GM12878 (cell line): ENCODE data around the gene NDUFC2. TPM values are rescaled to one million over a fixed set of nuclear protein-coding genes. Genes with fewer than 3 reads are reported as not detected.

ENCODE experiments used
- ATAC-seq: fragments of 200-7000 bp; cut with Tn5 transposase; 3 replicates; pipeline ENCODE4 v1.9.1; 2020; ENCODE audit warnings: mild to moderate bottlenecking, moderate library complexity
- BruUV-seq: library from RNA; stranded (reverse); fragments of 400-500 nt; replicated peaks from 2 replicates; lab custom pipeline; 2021; lab: Mats Ljungman, UMichigan
- CTCF ChIA-PET: fragments of 300-600 bp; sonication (Branson Sonifier 250); formaldehyde crosslinking; extraction: SDS; loops from one replicate; lab custom pipeline; 2021; ENCODE audit warnings: inconsistent platforms; lab: Yijun Ruan, JAX
- POLR2A ChIA-PET: fragments of 350-600 bp; formaldehyde crosslinking; extraction: SDS; loops from one replicate; lab custom pipeline; 2021; ENCODE audit warnings: inconsistent platforms; lab: Charles Lee
- RAD21 ChIA-PET: fragments of 300-600 bp; sonication (Branson Sonifier 250); formaldehyde crosslinking; loops from one replicate; lab custom pipeline; 2023; ENCODE audit warnings: antibody characterized with exemption; ENCODE audit not compliant: unreplicated experiment; lab: Charles Lee
- SMC1A ChIA-PET: fragments of 300-600 bp; sonication (Branson Sonifier 250); formaldehyde crosslinking; loops from one replicate; lab custom pipeline; 2023; ENCODE audit not compliant: unreplicated experiment, uncharacterized antibody; lab: Charles Lee
- DNase-seq: peaks from one replicate; pipeline ENCODE4 v3.0.0-alpha.2; 2011; ENCODE audit warnings: low read depth, low spot score
- FAIRE-seq: peaks from 3 replicates; lab custom pipeline; 2011; peaks lifted over from hg19 to GRCh38; lab: Jason Lieb, UNC
- H2AFZ ChIP-seq: 2 replicates; pipeline ENCODE4 v1.6.0; 2011; ENCODE audit warnings: low read depth, low read length, control low read depth; ENCODE audit not compliant: control insufficient read depth
- H3K27ac ChIP-seq: 2 replicates; pipeline ENCODE4 v1.5.1; 2011; ENCODE audit warnings: control low read depth; ENCODE audit not compliant: control insufficient read depth, insufficient read depth
- H3K27me3 ChIP-seq, 2 experiments: replicated peaks in 1 of 2; 2 replicates each; pipeline versions ENCODE4 v1.6.0 to v1.6.1; 2011; ENCODE audit warnings: low read length in 1 of 2; ENCODE audit not compliant: control insufficient read depth in 2 of 2, insufficient read depth in 2 of 2
- H3K36me3 ChIP-seq, 2 experiments: 2 replicates each; pipeline ENCODE4 v1.5.1; 2011; ENCODE audit warnings: low read length in 1 of 2; ENCODE audit not compliant: control insufficient read depth in 2 of 2, insufficient read depth in 2 of 2
- H3K4me1 ChIP-seq: 2 replicates; pipeline ENCODE4 v1.6.1; 2011; ENCODE audit warnings: mild to moderate bottlenecking, low read length, moderate library complexity, mixed read lengths; ENCODE audit not compliant: control insufficient read depth, insufficient read depth
- H3K4me2 ChIP-seq: 2 replicates; pipeline ENCODE4 v1.6.0; 2011; ENCODE audit warnings: control low read depth; ENCODE audit not compliant: control insufficient read depth, insufficient read depth
- H3K4me3 ChIP-seq: fragments of 200-600 bp; sonication (generic); 2 replicates; pipeline ENCODE4 v1.5.1; 2016
- H3K79me2 ChIP-seq: 2 replicates; pipeline ENCODE4 v1.6.0; 2011; ENCODE audit warnings: low read length; ENCODE audit not compliant: control insufficient read depth, insufficient read depth
- H3K9ac ChIP-seq: 2 replicates; pipeline ENCODE4 v1.8.0; 2011; ENCODE audit warnings: low read length, control low read depth, mixed read lengths; ENCODE audit not compliant: control insufficient read depth, insufficient read depth
- H3K9me3 ChIP-seq: replicated peaks from 3 replicates; pipeline ENCODE4 v1.5.1; 2011; ENCODE audit warnings: mild to moderate bottlenecking, low read length; ENCODE audit not compliant: control insufficient read depth, insufficient read depth
- H4K20me1 ChIP-seq: 2 replicates; pipeline ENCODE4 v1.6.0; 2011; ENCODE audit not compliant: control insufficient read depth, insufficient read depth
- BCL11A ChIP-seq: IDR thresholded peaks from 2 replicates; pipeline ENCODE4 v1.6.1; 2011; ENCODE audit warnings: low read depth, low read length
- BHLHE40 ChIP-seq, 2 experiments: fragments of 450-650 bp in 1 of 2; IDR thresholded peaks; 2 replicates each; pipeline ENCODE4 v1.6.1; 2011 to 2017; ENCODE audit warnings: low read depth in 2 of 2, borderline replicate concordance in 1 of 2, improper control_type of control experiment in 1 of 2, low read length in 1 of 2, mild to moderate bottlenecking in 1 of 2
- BRCA1 ChIP-seq: IDR thresholded peaks from 2 replicates; pipeline ENCODE4 v1.6.1; 2011; ENCODE audit warnings: low read depth, low read length, improper control_type of control experiment
- CHD2 ChIP-seq: IDR thresholded peaks from 2 replicates; pipeline ENCODE4 v1.6.1; 2011; ENCODE audit warnings: low read depth, low read length, improper control_type of control experiment, borderline replicate concordance
- CREM ChIP-seq: IDR thresholded peaks from 2 replicates; pipeline ENCODE4 v1.6.1; 2014; ENCODE audit warnings: antibody characterized with exemption, low read depth
- EGR1 ChIP-seq, 2 experiments: IDR thresholded peaks; 1 replicate in 1 of 2; 2 replicates in 1 of 2; pipeline ENCODE4 v1.6.1; 2011 to 2012; ENCODE audit warnings: low read depth in 2 of 2, low read length in 2 of 2, borderline replicate concordance in 1 of 2, mild to moderate bottlenecking in 1 of 2, moderate library complexity in 1 of 2
- EP300 ChIP-seq, 2 experiments: fragments of 150-350 bp in 1 of 2; IDR thresholded peaks; 2 replicates each; pipeline ENCODE4 v1.6.1; 2011 to 2012; ENCODE audit warnings: low read depth in 2 of 2, low read length in 2 of 2, borderline replicate concordance in 1 of 2, improper control_type of control experiment in 1 of 2, inconsistent platforms in 1 of 2; ENCODE audit not compliant: control insufficient read depth in 1 of 2
- LARP7 ChIP-seq: fragments of 450-650 bp; IDR thresholded peaks from 2 replicates; pipeline ENCODE4 v1.6.1; 2017; ENCODE audit warnings: mild to moderate bottlenecking
- NFIC ChIP-seq: IDR thresholded peaks from 2 replicates; pipeline ENCODE4 v1.6.1; 2012; ENCODE audit warnings: low read depth, mild to moderate bottlenecking, inconsistent platforms, low read length, moderate library complexity
- PAX5 ChIP-seq: IDR thresholded peaks from 2 replicates; pipeline ENCODE4 v1.6.1; 2011; ENCODE audit warnings: low read depth, low read length, borderline replicate concordance
- RBBP5 ChIP-seq: fragments of 200-600 bp; sonication (generic); conservative IDR thresholded peaks from 2 replicates; pipeline ENCODE4 v1.6.1; 2016
- SUPT20H ChIP-seq: IDR thresholded peaks from 2 replicates; pipeline ENCODE4 v1.6.1; 2011; ENCODE audit warnings: low read depth, mild to moderate bottlenecking, low read length, moderate library complexity, borderline replicate concordance; ENCODE audit not compliant: control insufficient read depth
- WGBS: methylation state at CpG from one replicate; pipeline ENCODE4 v1.1.6; 2016; ENCODE audit warnings: low lambda C conversion rate; ENCODE audit not compliant: insufficient replicate concordance, insufficient coverage; ENCODE audit errors: missing lambda C conversion rate; 5-methylcytosine and 5-hydroxymethylcytosine counted together
- in situ Hi-C: fragments of 300-500 bp; cut with MboI; formaldehyde crosslinking; loops from 9 replicates; pipeline ENCODE4 v1.14.3; 2018; ENCODE audit warnings: mixed read lengths
- intact Hi-C: fragments of 100-400 bp; cut with micrococcal nuclease; formaldehyde crosslinking; loops from one replicate; pipeline ENCODE4 v1.14.2; 2022; ENCODE audit not compliant: unreplicated experiment
- polyA plus RNA-seq, 11 experiments: library from polyadenylated mRNA; depleted of rRNA in 4 of 11; unstranded in 6 of 11; stranded (reverse) in 5 of 11; fragments of >200 nt; fragmentation: Nextera tagmentation in 4 of 11; fragmentation: Illumina TruSeq in 1 of 11; extraction: Ambion mirVana in 4 of 11; extraction: Trizol in 1 of 11; gene quantifications; 1 replicate in 1 of 11; 2 replicates in 10 of 11; pipeline versions ENCODE4 v1.2.1 to v1.2.3, GENCODE V29; 2011 to 2016; ENCODE audit warnings: inconsistent platforms in 2 of 11, missing spikeins in 2 of 11, low read depth in 1 of 11
- total RNA-seq, 4 experiments: library from RNA; depleted of rRNA in 3 of 4; stranded (reverse); fragments of >200 nt in 3 of 4; fragmentation: Illumina TruSeq in 1 of 4; extraction: Trizol in 1 of 4; gene quantifications; 2 replicates each; pipeline versions ENCODE4 v1.2.1 to v1.2.3, GENCODE V29; 2013 to 2021
- TF ChIP-seq, protein P1 (sequence below): IDR thresholded peaks from 2 replicates; pipeline ENCODE4 v1.6.1; 2012; ENCODE audit warnings: low read length, inconsistent platforms
- TF ChIP-seq, protein P2 (sequence below): fragments of 450-650 bp; IDR thresholded peaks from 2 replicates; pipeline ENCODE4 v1.6.1; 2017; ENCODE audit warnings: low read depth, mild to moderate bottlenecking, moderate library complexity
- TF ChIP-seq, protein P3 (sequence below): IDR thresholded peaks from 2 replicates; pipeline ENCODE4 v1.6.1; 2011; ENCODE audit warnings: borderline replicate concordance, low read depth, mild to moderate bottlenecking, moderate library complexity, mixed read lengths, low read length; ENCODE audit not compliant: insufficient read depth; ENCODE audit errors: extremely low read length

Gene NDUFC2
- total and polyA plus RNA-seq, 10 of the 15 experiments (the other 5 are each of a cell fraction or from before 2014, with no cell fraction given): 103 to 529 (median 192) TPM

DNA sequence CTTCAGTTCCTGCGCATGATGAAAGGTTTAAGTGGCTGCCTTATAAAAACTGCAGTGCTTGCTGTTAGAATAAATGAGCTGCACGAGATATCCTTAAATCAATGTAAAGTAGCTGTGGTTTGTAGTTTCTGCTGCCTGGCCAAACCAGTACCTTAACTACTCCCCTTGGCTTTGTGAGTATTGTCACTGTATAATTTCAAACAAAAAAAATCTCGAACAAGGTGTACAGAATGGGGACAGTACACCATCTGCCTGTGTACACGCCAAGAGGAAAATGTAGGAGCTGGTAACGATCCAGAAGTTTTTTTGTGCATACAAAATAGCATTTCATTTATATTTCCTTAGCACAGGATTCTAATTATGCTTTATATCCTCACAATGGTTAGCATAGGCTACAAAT is 20.6 kb upstream of the NDUFC2 start:
- no TSS peak for BruUV-seq
- Histone ChIP-seq H3K4me2 (no peak overlapping the region), H3K36me3 (peaks cover 2 to 16% of the 10 kb centered on the region in 2 experiments; a peak in 3 of 4 replicates), H3K9ac (no peak overlapping the region), H3K79me2 (no peaks in the 10 kb centered on the region), H3K27ac (no peak overlapping the region), H3K27me3 (no peaks in the 10 kb centered on the region), H3K9me3 (no peaks in the 10 kb centered on the region), H3K4me3 (no peak overlapping the region), H2AFZ (no peak overlapping the region), H4K20me1 (no peaks in the 10 kb centered on the region), H3K4me1 (no peaks in the 10 kb centered on the region)
- DNase-seq: no peak
- TF ChIP-seq CREM (no peak), PAX5 (no peak)
- ChIA-PET CTCF (no interaction called here), POLR2A (no interaction called here), SMC1A (no interaction called here), RAD21 (no interaction called here)
- WGBS: 90% methylated on average over 5 of the region's 5 CpGs
- no peak for ATAC-seq
- intact Hi-C loops (no loop called here), in situ Hi-C loops (no loop called here)
- no peak for FAIRE-seq

DNA sequence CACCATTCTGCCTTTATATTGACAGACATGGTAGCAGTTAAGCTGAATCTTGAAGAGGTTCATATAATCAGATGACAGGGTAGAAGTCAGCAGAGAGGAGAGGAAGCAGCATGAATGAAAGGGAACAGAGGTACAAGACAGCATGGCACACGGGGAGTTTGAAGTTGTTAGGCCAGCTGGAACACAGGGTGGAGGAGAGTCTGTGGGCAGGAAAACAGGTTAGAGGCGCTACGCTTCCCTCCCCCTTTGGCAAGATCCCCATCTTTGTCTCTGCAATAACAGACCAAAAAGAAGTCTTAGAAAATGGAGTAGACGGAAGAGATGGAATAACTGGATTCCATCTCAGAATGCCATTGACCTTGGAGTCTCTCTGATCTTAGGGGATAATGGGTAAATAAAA is 20.0 kb upstream of the NDUFC2 start:
- ChIA-PET RAD21 (no interaction called here), CTCF (no interaction called here), POLR2A (no interaction called here), SMC1A (no interaction called here)
- FAIRE-seq (no peak), DNase-seq (no peak), ATAC-seq (no peak)
- Histone ChIP-seq H3K4me3 (no peak overlapping the region), H3K27me3 (no peaks in the 10 kb centered on the region), H2AFZ (no peak overlapping the region), H3K9me3 (no peaks in the 10 kb centered on the region), H3K27ac (no peak overlapping the region), H3K4me2 (no peak overlapping the region), H3K9ac (no peak overlapping the region), H3K79me2 (no peaks in the 10 kb centered on the region), H4K20me1 (no peaks in the 10 kb centered on the region), H3K4me1 (no peaks in the 10 kb centered on the region), H3K36me3 (peaks cover 2 to 16% of the 10 kb centered on the region in 2 experiments; a peak in 3 of 4 replicates)
- in situ Hi-C loops (no loop called here), intact Hi-C loops (no loop called here)
- 92% methylated on average over 4 of the region's 4 CpGs for WGBS
- no TSS peak for BruUV-seq
- TF ChIP-seq SUPT20H (no peak), EP300 (IDR thresholded peaks at IDR 0.05; ENCODE audit: borderline replicate concordance in 1 of 2, control insufficient read depth in 1 of 2, low read depth in 2 of 2, low read length in 2 of 2) (no peak), LARP7 (no peak), NFIC (no peak), RBBP5 (no peak), BCL11A (no peak), EGR1 (IDR thresholded peaks at IDR 0.05; ENCODE audit: borderline replicate concordance in 1 of 2, low read depth in 2 of 2, low read length in 2 of 2) (no peak), BRCA1 (no peak), BHLHE40 (IDR thresholded peaks at IDR 0.05; ENCODE audit: borderline replicate concordance in 1 of 2, low read depth in 2 of 2, low read length in 1 of 2) (no peak), CHD2 (no peak)
- TF ChIP-seq, protein P1, sequence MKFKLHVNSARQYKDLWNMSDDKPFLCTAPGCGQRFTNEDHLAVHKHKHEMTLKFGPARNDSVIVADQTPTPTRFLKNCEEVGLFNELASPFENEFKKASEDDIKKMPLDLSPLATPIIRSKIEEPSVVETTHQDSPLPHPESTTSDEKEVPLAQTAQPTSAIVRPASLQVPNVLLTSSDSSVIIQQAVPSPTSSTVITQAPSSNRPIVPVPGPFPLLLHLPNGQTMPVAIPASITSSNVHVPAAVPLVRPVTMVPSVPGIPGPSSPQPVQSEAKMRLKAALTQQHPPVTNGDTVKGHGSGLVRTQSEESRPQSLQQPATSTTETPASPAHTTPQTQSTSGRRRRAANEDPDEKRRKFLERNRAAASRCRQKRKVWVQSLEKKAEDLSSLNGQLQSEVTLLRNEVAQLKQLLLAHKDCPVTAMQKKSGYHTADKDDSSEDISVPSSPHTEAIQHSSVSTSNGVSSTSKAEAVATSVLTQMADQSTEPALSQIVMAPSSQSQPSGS: no peak
- TF ChIP-seq, protein P2, sequence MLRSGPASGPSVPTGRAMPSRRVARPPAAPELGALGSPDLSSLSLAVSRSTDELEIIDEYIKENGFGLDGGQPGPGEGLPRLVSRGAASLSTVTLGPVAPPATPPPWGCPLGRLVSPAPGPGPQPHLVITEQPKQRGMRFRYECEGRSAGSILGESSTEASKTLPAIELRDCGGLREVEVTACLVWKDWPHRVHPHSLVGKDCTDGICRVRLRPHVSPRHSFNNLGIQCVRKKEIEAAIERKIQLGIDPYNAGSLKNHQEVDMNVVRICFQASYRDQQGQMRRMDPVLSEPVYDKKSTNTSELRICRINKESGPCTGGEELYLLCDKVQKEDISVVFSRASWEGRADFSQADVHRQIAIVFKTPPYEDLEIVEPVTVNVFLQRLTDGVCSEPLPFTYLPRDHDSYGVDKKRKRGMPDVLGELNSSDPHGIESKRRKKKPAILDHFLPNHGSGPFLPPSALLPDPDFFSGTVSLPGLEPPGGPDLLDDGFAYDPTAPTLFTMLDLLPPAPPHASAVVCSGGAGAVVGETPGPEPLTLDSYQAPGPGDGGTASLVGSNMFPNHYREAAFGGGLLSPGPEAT: no peak
- TF ChIP-seq, protein P3, sequence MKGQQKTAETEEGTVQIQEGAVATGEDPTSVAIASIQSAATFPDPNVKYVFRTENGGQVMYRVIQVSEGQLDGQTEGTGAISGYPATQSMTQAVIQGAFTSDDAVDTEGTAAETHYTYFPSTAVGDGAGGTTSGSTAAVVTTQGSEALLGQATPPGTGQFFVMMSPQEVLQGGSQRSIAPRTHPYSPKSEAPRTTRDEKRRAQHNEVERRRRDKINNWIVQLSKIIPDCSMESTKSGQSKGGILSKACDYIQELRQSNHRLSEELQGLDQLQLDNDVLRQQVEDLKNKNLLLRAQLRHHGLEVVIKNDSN: no peak
